ENCODE results near the gene RNASE9. TPM values are rescaled to one million over a fixed set of nuclear protein-coding genes. Genes with fewer than 3 reads are reported as not detected.

RNASE9 gene
- total and polyA plus RNA-seq, 2 of the 4 experiments (the other 2 are of a cell fraction): not detected

DNA sequence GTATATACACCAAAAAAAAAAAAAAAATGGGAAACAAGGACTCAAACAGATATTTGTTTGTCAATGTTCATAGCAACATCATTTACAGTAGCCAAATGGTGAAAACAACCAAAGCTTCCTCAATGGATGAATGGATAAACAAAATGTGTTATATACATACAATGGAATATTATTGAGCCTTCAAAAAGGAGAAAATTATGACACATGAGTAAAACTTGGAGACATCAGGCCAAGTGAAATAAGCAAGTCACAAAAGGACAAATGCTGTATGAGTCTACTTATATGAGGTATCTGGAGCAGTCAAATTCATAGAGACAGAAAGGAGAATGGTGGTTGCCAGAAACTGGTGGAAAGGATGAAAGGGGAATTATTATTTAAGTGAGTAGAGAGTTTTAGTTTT lies 7.8 kb downstream of the RNASE9 start:
- Histone ChIP-seq H4K20me1 (ENCODE audit: insufficient read depth, low read length) (no peaks in the 10 kb centered on the region), H3K9me3 (ENCODE audit: control insufficient read depth, insufficient read depth, low read length) (no peaks in the 10 kb centered on the region), H3K4me1 (ENCODE audit: control insufficient read depth, insufficient read depth, low read length) (no peaks in the 10 kb centered on the region), H2BK15ac (ENCODE audit: low read depth, low read length) (no peak overlapping the region), H3K27ac (ENCODE audit: insufficient read depth, low read length) (no peak overlapping the region), H2AFZ (replicated peaks; ENCODE audit: low read length, poor library complexity) (no peak overlapping the region), H3K9ac (ENCODE audit: low read depth, low read length) (no peak overlapping the region), H3K14ac (replicated peaks; ENCODE audit: low read depth, low read length) (no peak overlapping the region), H3K4ac (ENCODE audit: low read depth, low read length) (no peak overlapping the region), H4K8ac (ENCODE audit: low read depth in 2 of 2, low read length in 2 of 2) (no peak overlapping the region), H3K23ac (ENCODE audit: low read depth, low read length) (no peak overlapping the region), H3K79me1 (ENCODE audit: low read depth in 1 of 2, low read length in 2 of 2) (no peaks in the 10 kb centered on the region), H2BK5ac (ENCODE audit: low read depth, low read length, poor library complexity, severe bottlenecking) (no peak overlapping the region), H3K9me1 (ENCODE audit: insufficient read depth, low read length) (no peaks in the 10 kb centered on the region), H4K91ac (ENCODE audit: insufficient read depth, low read depth, low read length) (no peak overlapping the region), H3K18ac (ENCODE audit: low read depth, low read length) (no peak overlapping the region), H2BK20ac (ENCODE audit: low read depth, low read length) (no peak overlapping the region), H3K4me3 (ENCODE audit: insufficient read depth, low read depth, low read length) (no peak overlapping the region), H2BK120ac (ENCODE audit: low read depth, low read length) (no peak overlapping the region), H2AK5ac (ENCODE audit: low read depth, low read length) (no peak overlapping the region), H3K27me3 (ENCODE audit: control insufficient read depth, insufficient read depth, low read length) (no peaks in the 10 kb centered on the region), H3K4me2 (ENCODE audit: low read depth, low read length) (no peak overlapping the region), H3K56ac (ENCODE audit: extremely low read depth, insufficient read depth, low read length) (no peak overlapping the region), H2AK9ac (replicated peaks; ENCODE audit: low read depth, low read length, poor library complexity) (no peak overlapping the region), H3K36me3 (ENCODE audit: control insufficient read depth, insufficient read depth, low read length) (no peaks in the 10 kb centered on the region), H4K5ac (ENCODE audit: low read depth, low read length) (no peak overlapping the region)
- in situ Hi-C loops (cut with MboI; ENCODE audit: low sequenced_read_pairs) (no loop called here), dilution Hi-C loops (cut with HindIII; ENCODE audit: low sequenced_read_pairs, unreplicated experiment) (no loop called here), intact Hi-C loops (cut with micrococcal nuclease) (no loop called here)
- ChIA-PET CTCF (interaction anchor here (0.6 kb wide), 1 partner anchor 1417 kb away, joined by 3 read pairs; no protein-coding TSS in a partner anchor), POLR2A (ENCODE audit: unreplicated experiment) (no interaction called here)
- TF ChIP-seq MAFK (IDR thresholded peaks at IDR 0.05; ENCODE audit: low read depth, low read length) (no peak), MXI1 (IDR thresholded peaks at IDR 0.05; ENCODE audit: borderline replicate concordance, low read depth, low read length) (no peak), MAZ (IDR thresholded peaks at IDR 0.05; ENCODE audit: borderline replicate concordance, low read depth, low read length) (no peak), BHLHE40 (IDR thresholded peaks at IDR 0.05; ENCODE audit: low read depth, low read length) (no peak), SMC3 (IDR thresholded peaks at IDR 0.05; ENCODE audit: low read depth, low read length) (no peak), CHD1 (IDR thresholded peaks at IDR 0.05; ENCODE audit: low read depth, low read length) (no peak), RAD21 (IDR thresholded peaks at IDR 0.05; ENCODE audit: low read length) (no peak), POLR2A (IDR thresholded peaks at IDR 0.05; ENCODE audit: low read depth, low read length) (no peak), RCOR1 (IDR thresholded peaks at IDR 0.05; ENCODE audit: insufficient replicate concordance, low read length) (no peak)
- TF ChIP-seq, protein P1, sequence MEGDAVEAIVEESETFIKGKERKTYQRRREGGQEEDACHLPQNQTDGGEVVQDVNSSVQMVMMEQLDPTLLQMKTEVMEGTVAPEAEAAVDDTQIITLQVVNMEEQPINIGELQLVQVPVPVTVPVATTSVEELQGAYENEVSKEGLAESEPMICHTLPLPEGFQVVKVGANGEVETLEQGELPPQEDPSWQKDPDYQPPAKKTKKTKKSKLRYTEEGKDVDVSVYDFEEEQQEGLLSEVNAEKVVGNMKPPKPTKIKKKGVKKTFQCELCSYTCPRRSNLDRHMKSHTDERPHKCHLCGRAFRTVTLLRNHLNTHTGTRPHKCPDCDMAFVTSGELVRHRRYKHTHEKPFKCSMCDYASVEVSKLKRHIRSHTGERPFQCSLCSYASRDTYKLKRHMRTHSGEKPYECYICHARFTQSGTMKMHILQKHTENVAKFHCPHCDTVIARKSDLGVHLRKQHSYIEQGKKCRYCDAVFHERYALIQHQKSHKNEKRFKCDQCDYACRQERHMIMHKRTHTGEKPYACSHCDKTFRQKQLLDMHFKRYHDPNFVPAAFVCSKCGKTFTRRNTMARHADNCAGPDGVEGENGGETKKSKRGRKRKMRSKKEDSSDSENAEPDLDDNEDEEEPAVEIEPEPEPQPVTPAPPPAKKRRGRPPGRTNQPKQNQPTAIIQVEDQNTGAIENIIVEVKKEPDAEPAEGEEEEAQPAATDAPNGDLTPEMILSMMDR (conservative IDR thresholded peaks at IDR 0.05; ENCODE audit: low read depth, low read length): no peak
- TF ChIP-seq, protein P2, sequence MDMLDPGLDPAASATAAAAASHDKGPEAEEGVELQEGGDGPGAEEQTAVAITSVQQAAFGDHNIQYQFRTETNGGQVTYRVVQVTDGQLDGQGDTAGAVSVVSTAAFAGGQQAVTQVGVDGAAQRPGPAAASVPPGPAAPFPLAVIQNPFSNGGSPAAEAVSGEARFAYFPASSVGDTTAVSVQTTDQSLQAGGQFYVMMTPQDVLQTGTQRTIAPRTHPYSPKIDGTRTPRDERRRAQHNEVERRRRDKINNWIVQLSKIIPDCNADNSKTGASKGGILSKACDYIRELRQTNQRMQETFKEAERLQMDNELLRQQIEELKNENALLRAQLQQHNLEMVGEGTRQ (IDR thresholded peaks at IDR 0.05; ENCODE audit: low read depth, low read length): no peak
- no TSS peak for BruUV-seq (replicated peaks)
- ATAC-seq (ENCODE audit: low read depth): no peak
- no peak for DNase-seq
